Measurements from ENCODE around the gene ATXN7.

DNA sequence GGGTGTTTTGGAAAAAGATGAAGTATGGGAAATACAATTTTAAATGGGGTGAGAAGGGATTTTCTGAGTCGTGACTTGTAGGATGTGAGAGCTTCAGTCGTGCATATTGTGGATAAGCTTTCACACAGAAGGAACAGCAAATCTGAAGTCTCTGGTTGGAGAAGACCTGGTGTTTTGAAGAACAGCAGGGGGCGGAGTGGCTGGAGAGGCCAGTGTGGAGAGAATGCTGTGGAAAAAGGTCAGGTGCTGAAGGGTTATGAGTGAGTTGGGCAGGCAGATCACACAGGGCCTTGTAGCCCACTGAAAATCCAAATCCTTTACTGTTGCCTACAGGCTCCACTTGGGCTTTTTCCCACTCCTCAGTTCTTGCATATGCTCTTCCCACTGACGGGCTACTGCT lies 62.6 kb downstream of the ATXN7 start:
- TF ChIP-seq CTCF (IDR thresholded peaks at IDR 0.05) (no peak), POLR2A (IDR thresholded peaks at IDR 0.05) (no peak), POLR2AphosphoS5 (IDR thresholded peaks at IDR 0.05; ENCODE audit: insufficient read depth in 1 of 2, low read depth in 1 of 2) (no peak)
